Body of pancreas (tissue), 4 donors: ENCODE results near the gene POP4. TPM values are rescaled to one million over a fixed set of nuclear protein-coding genes. Genes with fewer than 3 reads are reported as not detected.

Experiments
- ATAC-seq: fragments of 150-250 bp; one replicate; pipeline ENCODE4 v1.9.1; 2016
- DNase-seq, 4 donors: peaks; one replicate each; pipeline ENCODE4 v3.0.0-alpha.2; 2019
- H3K27ac ChIP-seq, 4 donors: fragments of 200-600 bp; sonication (generic); 1 replicate in 3 of 4; 2 replicates in 1 of 4; pipeline versions ENCODE4 v1.5.1 to v1.6.1; 2016 to 2019; ENCODE audit warnings: mild to moderate bottlenecking in 1 of 4, mixed read lengths in 1 of 4, moderate library complexity in 1 of 4
- H3K27me3 ChIP-seq, 2 donors: fragments of 200-600 bp; sonication (generic); one replicate each; pipeline ENCODE4 v1.6.0; 2016; ENCODE audit warnings: mild to moderate bottlenecking in 1 of 2
- H3K36me3 ChIP-seq, 2 donors: fragments of 200-600 bp; sonication (generic); replicated peaks in 1 of 2; 2 replicates each; pipeline ENCODE4 v1.5.1; 2016; ENCODE audit warnings: low read depth in 2 of 2; ENCODE audit not compliant: insufficient read depth in 1 of 2
- H3K4me1 ChIP-seq: fragments of 200-600 bp; sonication (generic); one replicate; pipeline ENCODE4 v1.6.0; 2016
- H3K4me3 ChIP-seq, 2 donors: fragments of 200-600 bp; sonication (generic); 1 replicate in 1 of 2; 2 replicates in 1 of 2; pipeline ENCODE4 v1.5.1; 2016 to 2019
- H3K9me3 ChIP-seq, 3 donors: fragments of 200-600 bp; sonication (generic); 1 replicate in 2 of 3; 2 replicates in 1 of 3; pipeline ENCODE4 v1.5.1; 2016
- POLR2A ChIP-seq, 3 donors: fragments of 450-650 bp; IDR thresholded peaks; one replicate each; pipeline ENCODE4 v1.6.1; 2016; ENCODE audit warnings: antibody characterized with exemption in 3 of 3, mild to moderate bottlenecking in 2 of 3
- WGBS, 2 donors: methylation state at CpG; one replicate each; pipeline ENCODE4 v1.1.5; 2017; 5-methylcytosine and 5-hydroxymethylcytosine counted together
- intact Hi-C: fragments of 100-400 bp; cut with DNase I; formaldehyde crosslinking; loops from one replicate; pipeline ENCODE4 v1.15.1; 2023
- total RNA-seq, 2 donors: library from RNA; depleted of rRNA; stranded (reverse); fragments of >200 nt; gene quantifications; one replicate each; pipeline ENCODE4 v1.1.0, GENCODE V29; 2016
- TF ChIP-seq, protein P1 (sequence below), 7 experiments: fragments of 450-650 bp in 4 of 7; fragments of 200-600 bp in 3 of 7; sonication (generic) in 3 of 7; IDR thresholded peaks; one replicate each; pipeline ENCODE4 v1.5.1; 2016 to 2019; ENCODE audit warnings: antibody characterized with exemption in 7 of 7

The POP4 gene
- total RNA-seq, 2 donors from 2014 or later, result 12.2 to 51.6 TPM

GRCh38 chr19:29587518-29587986 lies 18.5 kb upstream of the POP4 start:
- no peaks in the 10 kb centered on the region for H3K4me1 ChIP-seq
- no peak for TF ChIP-seq POLR2A (IDR thresholded peaks at IDR 0.05)
- TF ChIP-seq, protein P1, sequence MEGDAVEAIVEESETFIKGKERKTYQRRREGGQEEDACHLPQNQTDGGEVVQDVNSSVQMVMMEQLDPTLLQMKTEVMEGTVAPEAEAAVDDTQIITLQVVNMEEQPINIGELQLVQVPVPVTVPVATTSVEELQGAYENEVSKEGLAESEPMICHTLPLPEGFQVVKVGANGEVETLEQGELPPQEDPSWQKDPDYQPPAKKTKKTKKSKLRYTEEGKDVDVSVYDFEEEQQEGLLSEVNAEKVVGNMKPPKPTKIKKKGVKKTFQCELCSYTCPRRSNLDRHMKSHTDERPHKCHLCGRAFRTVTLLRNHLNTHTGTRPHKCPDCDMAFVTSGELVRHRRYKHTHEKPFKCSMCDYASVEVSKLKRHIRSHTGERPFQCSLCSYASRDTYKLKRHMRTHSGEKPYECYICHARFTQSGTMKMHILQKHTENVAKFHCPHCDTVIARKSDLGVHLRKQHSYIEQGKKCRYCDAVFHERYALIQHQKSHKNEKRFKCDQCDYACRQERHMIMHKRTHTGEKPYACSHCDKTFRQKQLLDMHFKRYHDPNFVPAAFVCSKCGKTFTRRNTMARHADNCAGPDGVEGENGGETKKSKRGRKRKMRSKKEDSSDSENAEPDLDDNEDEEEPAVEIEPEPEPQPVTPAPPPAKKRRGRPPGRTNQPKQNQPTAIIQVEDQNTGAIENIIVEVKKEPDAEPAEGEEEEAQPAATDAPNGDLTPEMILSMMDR (IDR thresholded peaks at IDR 0.05), result no peak
- DNase-seq (no peak), ATAC-seq (no peak)
- 35 to 39% methylated on average over 2 of the region's 2 CpGs for WGBS, 2 donors
- no peaks in the 10 kb centered on the region for H3K27me3 ChIP-seq
- no peak overlapping the region for H3K4me3 ChIP-seq
- H3K9me3 ChIP-seq, result no peaks in the 10 kb centered on the region
- H3K36me3 ChIP-seq, result no peaks in the 10 kb centered on the region
- intact Hi-C loops, result no loop called here
- H3K27ac ChIP-seq, result no peak overlapping the region

DNA sequence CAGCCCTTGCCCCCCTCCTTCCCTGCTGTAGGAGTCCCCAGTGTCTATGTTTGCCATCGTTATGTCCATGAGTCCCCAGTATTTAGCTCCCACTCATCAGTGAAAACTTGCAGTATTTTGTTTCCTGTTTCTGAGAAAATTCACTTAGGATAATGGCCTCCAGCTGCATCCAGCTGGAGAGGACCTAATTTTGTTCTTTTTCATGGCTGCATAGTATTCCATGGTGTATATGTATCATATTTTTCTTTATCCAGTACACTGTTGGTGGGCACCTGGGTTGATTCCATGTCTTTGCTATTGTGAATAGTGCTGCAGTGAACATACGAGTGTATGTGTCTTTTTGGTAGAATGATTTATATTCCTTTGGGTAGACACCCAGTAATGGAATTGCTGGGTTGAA lies 18.0 kb upstream of the POP4 start:
- ATAC-seq (no peak), DNase-seq (no peak)
- intact Hi-C loops, result no loop called here
- Histone ChIP-seq H3K36me3 (no peaks in the 10 kb centered on the region), H3K27ac (no peak overlapping the region), H3K4me1 (no peaks in the 10 kb centered on the region), H3K4me3 (no peak overlapping the region), H3K27me3 (no peaks in the 10 kb centered on the region), H3K9me3 (no peaks in the 10 kb centered on the region)
- TF ChIP-seq POLR2A (IDR thresholded peaks at IDR 0.05), result no peak
- TF ChIP-seq, protein P1 (IDR thresholded peaks at IDR 0.05), result no peak
- WGBS, 2 donors, result 77 to 78% methylated on average over 2 of the region's 2 CpGs

GRCh38 chr19:29590278-29590677 lies 15.8 kb upstream of the POP4 start:
- H3K4me1 ChIP-seq, result no peaks in the 10 kb centered on the region
- intact Hi-C loops, result no loop called here
- no peak for TF ChIP-seq POLR2A (IDR thresholded peaks at IDR 0.05)
- TF ChIP-seq, protein P1 (IDR thresholded peaks at IDR 0.05), result no peak
- H3K27me3 ChIP-seq, result no peaks in the 10 kb centered on the region
- H3K9me3 ChIP-seq, result no peaks in the 10 kb centered on the region
- no peak for DNase-seq
- no peak overlapping the region for H3K27ac ChIP-seq
- no peak for ATAC-seq
- H3K36me3 ChIP-seq, result no peaks in the 10 kb centered on the region
- H3K4me3 ChIP-seq, result no peak overlapping the region
- 42 to 43% methylated on average over 2 to 5 of the region's 5 CpGs for WGBS, 2 donors

GRCh38 chr19:29591670-29592069 lies 14.4 kb upstream of the POP4 start:
- no peaks in the 10 kb centered on the region for H3K27me3 ChIP-seq
- H3K9me3 ChIP-seq, result no peaks in the 10 kb centered on the region
- TF ChIP-seq POLR2A (IDR thresholded peaks at IDR 0.05), result no peak
- TF ChIP-seq, protein P1 (IDR thresholded peaks at IDR 0.05), result no peak
- DNase-seq (no peak), ATAC-seq (no peak)
- H3K4me3 ChIP-seq, result no peak overlapping the region
- intact Hi-C loops, result no loop called here
- no peaks in the 10 kb centered on the region for H3K4me1 ChIP-seq
- H3K27ac ChIP-seq, result no peak overlapping the region
- WGBS, 2 donors, result 60 to 69% methylated on average over 3 of the region's 3 CpGs
- no peaks in the 10 kb centered on the region for H3K36me3 ChIP-seq

GRCh38 chr19:29593869-29594268 lies 12.2 kb upstream of the POP4 start:
- Histone ChIP-seq H3K4me3 (no peak overlapping the region), H3K4me1 (no peaks in the 10 kb centered on the region), H3K9me3 (no peaks in the 10 kb centered on the region), H3K27me3 (no peaks in the 10 kb centered on the region), H3K36me3 (no peaks in the 10 kb centered on the region), H3K27ac (no peak overlapping the region)
- no peak for ATAC-seq
- intact Hi-C loops, result no loop called here
- TF ChIP-seq, protein P1 (IDR thresholded peaks at IDR 0.05), result no peak
- no peak for TF ChIP-seq POLR2A (IDR thresholded peaks at IDR 0.05)
- DNase-seq, result no peak
- WGBS, 2 donors, result 59 to 70% methylated on average over 6 of the region's 6 CpGs
